ENCODE results near the gene CNTNAP5.

CNTNAP5 gene

DNA sequence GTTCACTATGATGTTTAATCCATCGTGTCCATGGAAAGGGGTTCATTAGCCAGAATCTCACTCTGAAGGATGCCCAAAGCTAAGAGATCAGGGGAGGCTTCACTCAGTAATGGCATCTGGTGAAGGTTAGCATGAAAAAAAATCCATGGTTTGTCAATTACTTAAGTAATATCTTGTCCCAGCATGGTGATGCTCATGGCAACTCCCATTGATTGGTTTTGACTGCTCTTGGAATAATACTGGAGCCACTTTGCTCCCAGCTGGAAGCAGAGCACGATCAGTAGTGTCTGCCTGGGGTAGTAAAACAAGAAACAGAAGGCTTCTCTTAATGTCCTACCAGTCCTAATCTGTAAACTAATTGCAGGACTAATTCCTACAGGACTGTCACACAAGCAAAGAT, 799.4 kb downstream of the CNTNAP5 start:
- H3K27ac ChIP-seq = no peak overlapping the region
- no peak for DNase-seq (ENCODE audit: low spot score)
- ChIA-PET CTCF (no interaction called here), POLR2A (ENCODE audit: low non-redundant PET) (no interaction called here)
- TF ChIP-seq, protein P1, sequence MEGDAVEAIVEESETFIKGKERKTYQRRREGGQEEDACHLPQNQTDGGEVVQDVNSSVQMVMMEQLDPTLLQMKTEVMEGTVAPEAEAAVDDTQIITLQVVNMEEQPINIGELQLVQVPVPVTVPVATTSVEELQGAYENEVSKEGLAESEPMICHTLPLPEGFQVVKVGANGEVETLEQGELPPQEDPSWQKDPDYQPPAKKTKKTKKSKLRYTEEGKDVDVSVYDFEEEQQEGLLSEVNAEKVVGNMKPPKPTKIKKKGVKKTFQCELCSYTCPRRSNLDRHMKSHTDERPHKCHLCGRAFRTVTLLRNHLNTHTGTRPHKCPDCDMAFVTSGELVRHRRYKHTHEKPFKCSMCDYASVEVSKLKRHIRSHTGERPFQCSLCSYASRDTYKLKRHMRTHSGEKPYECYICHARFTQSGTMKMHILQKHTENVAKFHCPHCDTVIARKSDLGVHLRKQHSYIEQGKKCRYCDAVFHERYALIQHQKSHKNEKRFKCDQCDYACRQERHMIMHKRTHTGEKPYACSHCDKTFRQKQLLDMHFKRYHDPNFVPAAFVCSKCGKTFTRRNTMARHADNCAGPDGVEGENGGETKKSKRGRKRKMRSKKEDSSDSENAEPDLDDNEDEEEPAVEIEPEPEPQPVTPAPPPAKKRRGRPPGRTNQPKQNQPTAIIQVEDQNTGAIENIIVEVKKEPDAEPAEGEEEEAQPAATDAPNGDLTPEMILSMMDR (conservative IDR thresholded peaks at IDR 0.05; ENCODE audit: low read depth) = no peak

DNA sequence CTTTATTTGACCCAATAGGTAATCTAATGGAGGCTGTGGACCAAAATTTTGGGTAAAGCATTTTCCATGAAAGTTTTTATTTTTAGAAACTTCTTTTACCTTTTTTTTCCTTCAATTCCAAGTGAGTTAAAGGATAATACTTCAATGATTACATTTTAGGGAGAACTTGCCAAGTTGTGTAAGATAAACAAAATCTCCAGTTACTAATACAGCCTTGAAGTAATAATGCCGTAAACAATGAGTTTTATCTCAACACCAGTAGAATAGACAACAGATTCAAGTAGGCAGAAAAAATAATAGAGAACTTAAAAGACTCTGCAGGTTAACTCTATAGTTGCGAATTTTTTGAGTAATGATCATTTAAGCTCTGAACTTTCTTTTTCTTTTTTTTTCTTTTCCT, 807.4 kb downstream of the CNTNAP5 start:
- TF ChIP-seq, protein P1 (conservative IDR thresholded peaks at IDR 0.05; ENCODE audit: low read depth) = no peak
- POLR2A ChIA-PET (ENCODE audit: low non-redundant PET) = no interaction called here
- no peak overlapping the region for H3K27ac ChIP-seq
- CTCF ChIA-PET = no interaction called here
- no peak for DNase-seq (ENCODE audit: low spot score)

DNA sequence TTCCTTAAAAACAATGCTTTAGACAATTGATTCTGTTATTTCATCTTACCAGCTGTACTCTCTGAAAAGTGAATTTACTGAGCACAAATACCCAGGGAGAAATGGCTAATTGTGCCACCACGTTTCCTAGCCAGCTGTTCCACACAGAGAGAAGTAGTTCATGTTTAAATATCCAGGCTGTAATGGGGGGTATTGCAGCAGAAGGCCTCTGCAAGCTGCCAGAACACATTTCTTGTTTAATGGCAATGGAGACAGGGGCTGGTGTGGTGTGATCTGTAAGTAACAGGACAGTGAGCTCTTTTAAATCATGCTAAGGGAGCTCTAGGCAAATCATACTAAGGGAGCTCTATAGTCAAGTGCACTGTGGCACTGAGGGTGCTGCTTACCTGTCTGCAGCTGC, 809.2 kb downstream of the CNTNAP5 start:
- TF ChIP-seq, protein P1 (conservative IDR thresholded peaks at IDR 0.05; ENCODE audit: low read depth) = no peak
- POLR2A ChIA-PET (ENCODE audit: low non-redundant PET) = interaction anchor here (0.5 kb wide), 1 partner anchor 300 kb away, joined by 3 read pairs; no protein-coding TSS in a partner anchor
- DNase-seq (ENCODE audit: low spot score) = no peak
- H3K27ac ChIP-seq = no peak overlapping the region
- CTCF ChIA-PET = no interaction called here

DNA sequence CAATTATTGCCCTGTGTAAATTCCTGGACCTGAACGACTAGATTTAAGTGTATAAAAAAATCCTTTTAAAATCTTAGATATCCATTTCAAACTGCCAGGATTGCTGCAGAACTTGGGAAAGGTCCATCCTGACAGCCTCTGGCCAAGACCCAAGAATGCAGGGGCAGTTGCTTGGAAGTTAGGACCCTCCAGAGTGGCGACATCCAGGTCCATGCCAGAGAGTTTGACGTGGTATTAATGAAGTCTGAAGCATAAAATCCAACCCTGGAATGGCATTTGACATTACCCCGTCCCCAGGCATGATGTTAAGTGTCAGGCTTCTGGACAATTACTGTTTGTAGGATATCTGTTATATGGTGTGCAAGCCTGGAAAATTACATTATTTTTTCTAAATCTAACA, 810.2 kb downstream of the CNTNAP5 start:
- TF ChIP-seq, protein P1 (conservative IDR thresholded peaks at IDR 0.05; ENCODE audit: low read depth) = no peak
- CTCF ChIA-PET = interaction anchor here (0.6 kb wide), 1 partner anchor 45 kb away, joined by 3 read pairs; no protein-coding TSS in a partner anchor
- no peak overlapping the region for H3K27ac ChIP-seq
- no peak for DNase-seq (ENCODE audit: low spot score)
- POLR2A ChIA-PET (ENCODE audit: low non-redundant PET) = no interaction called here

DNA sequence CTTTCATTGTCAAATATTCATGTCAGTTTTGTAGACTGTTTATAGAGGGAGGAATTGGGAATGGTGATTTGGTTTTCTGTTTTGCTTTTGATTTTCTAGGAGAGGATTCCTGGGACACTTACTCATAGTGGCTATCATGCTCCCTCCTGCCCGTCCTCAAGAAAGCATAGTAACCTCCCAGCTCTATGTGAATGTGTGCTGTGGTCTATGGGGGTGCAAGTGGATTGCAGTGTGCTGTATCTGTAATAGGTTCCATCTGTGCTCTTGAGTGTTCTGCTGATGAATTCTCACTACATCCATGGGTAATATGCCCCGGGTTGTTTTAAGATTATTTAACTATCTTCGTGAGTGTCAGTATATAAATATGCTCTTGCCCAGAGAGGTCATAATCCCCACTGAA, 811.3 kb downstream of the CNTNAP5 start:
- no peak overlapping the region for H3K27ac ChIP-seq
- CTCF ChIA-PET = no interaction called here
- DNase-seq (ENCODE audit: low spot score) = peak; percentile 37
- POLR2A ChIA-PET (ENCODE audit: low non-redundant PET) = no interaction called here
- TF ChIP-seq, protein P1 (conservative IDR thresholded peaks at IDR 0.05; ENCODE audit: low read depth) = no peak

DNA sequence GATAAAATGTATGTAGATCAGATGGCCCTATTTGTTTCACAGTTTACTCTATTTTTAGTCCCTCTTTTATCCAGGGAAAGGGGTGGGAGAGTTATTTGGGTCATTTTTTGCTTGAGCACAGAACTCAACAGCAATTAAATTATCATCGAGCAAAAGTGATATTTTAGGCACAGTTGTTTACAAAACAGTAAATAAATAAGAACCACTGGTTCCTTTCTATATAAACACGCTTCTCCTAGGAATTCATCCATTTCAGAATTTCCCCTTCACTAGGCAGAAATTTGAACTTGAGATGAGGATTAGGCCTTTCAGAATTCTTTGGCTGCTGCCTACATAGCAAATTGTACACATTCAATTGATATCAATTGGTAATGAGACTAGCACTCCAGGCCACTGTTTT, 812.4 kb downstream of the CNTNAP5 start:
- TF ChIP-seq, protein P1 (conservative IDR thresholded peaks at IDR 0.05; ENCODE audit: low read depth) = no peak
- POLR2A ChIA-PET (ENCODE audit: low non-redundant PET) = no interaction called here
- no peak overlapping the region for H3K27ac ChIP-seq
- CTCF ChIA-PET = no interaction called here
- no peak for DNase-seq (ENCODE audit: low spot score)

DNA sequence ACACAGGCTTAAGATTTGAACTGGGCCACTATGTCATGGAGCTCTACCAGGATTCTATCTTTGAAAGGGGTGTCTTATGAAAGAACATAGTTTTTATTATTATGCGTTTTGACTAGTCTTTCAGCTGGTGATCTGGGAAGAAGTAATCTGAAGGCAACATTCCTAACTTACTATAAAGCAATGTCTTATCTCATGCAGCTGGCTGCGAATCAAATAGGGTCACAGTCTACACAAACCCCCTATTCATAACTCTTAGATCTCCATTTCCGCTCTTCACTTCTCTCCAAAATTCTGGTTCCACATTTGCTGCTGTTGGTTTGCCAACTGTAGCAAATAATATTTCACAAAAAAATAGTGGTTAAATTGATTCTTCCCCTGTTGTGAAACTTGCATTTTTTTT, 813.3 kb downstream of the CNTNAP5 start:
- ChIA-PET CTCF (no interaction called here), POLR2A (ENCODE audit: low non-redundant PET) (no interaction called here)
- no peak for DNase-seq (ENCODE audit: low spot score)
- TF ChIP-seq, protein P1 (conservative IDR thresholded peaks at IDR 0.05; ENCODE audit: low read depth) = no peak
- H3K27ac ChIP-seq = no peak overlapping the region
